Aorta (tissue), 5 donors: ENCODE data around the gene QPRT. TPM values are rescaled to one million over a fixed set of nuclear protein-coding genes. Genes with fewer than 3 reads are reported as not detected.
A peak's percentile ranks its signal among the peaks of the same experiment; 100 is the strongest.
"Not testable (repeated sequence)": the region's sequence is repeated elsewhere in the genome, so short reads cannot be mapped to it uniquely, and the experiment has no call there.

Experiments used
- ATAC-seq: fragments of 200-7000 bp; cut with Tn5 transposase; one replicate; pipeline ENCODE4 v1.9.1; 2022; ENCODE audit warnings: moderate library complexity; ENCODE audit not compliant: low FRiP score
- DNase-seq, 2 donors: peaks; one replicate each; pipeline ENCODE4 v3.0.0-alpha.2; 2020
- H3K27ac ChIP-seq, 2 donors: one replicate each; pipeline ENCODE4 v1.5.1; 2013; ENCODE audit warnings: low read length in 2 of 2, mild to moderate bottlenecking in 2 of 2, moderate library complexity in 2 of 2, control low read depth in 1 of 2, inconsistent platforms in 1 of 2, low read depth in 1 of 2
- H3K27me3 ChIP-seq, 2 donors: one replicate each; pipeline ENCODE4 v1.6.1; 2013; ENCODE audit warnings: control low read depth in 1 of 2, low read length in 1 of 2, mild to moderate bottlenecking in 1 of 2, moderate library complexity in 1 of 2; ENCODE audit not compliant: insufficient read depth in 2 of 2, control insufficient read depth in 1 of 2
- H3K36me3 ChIP-seq, 2 donors: one replicate each; pipeline ENCODE4 v1.6.1; 2013; ENCODE audit warnings: control low read depth in 1 of 2, low read length in 1 of 2, mild to moderate bottlenecking in 1 of 2; ENCODE audit not compliant: insufficient read depth in 2 of 2, control insufficient read depth in 1 of 2
- H3K4me1 ChIP-seq, 2 donors: one replicate each; pipeline ENCODE4 v1.6.1; 2013; ENCODE audit warnings: low read length in 2 of 2, control low read depth in 1 of 2, mild to moderate bottlenecking in 1 of 2, moderate library complexity in 1 of 2; ENCODE audit not compliant: insufficient read depth in 2 of 2, control insufficient read depth in 1 of 2
- H3K4me3 ChIP-seq, 2 donors: one replicate each; pipeline ENCODE4 v1.5.1; 2013; ENCODE audit warnings: low read length in 2 of 2, control low read depth in 1 of 2, mild to moderate bottlenecking in 1 of 2
- H3K9me3 ChIP-seq: one replicate; pipeline ENCODE4 v1.6.1; 2013; ENCODE audit warnings: mild to moderate bottlenecking, low read length; ENCODE audit not compliant: control insufficient read depth
- WGBS, 2 donors: extraction: QIAGEN DNeasy Blood & Tissue Kit; methylation state at CpG; one replicate each; pipeline ENCODE4 v1.1.7; 2013; 5-methylcytosine and 5-hydroxymethylcytosine counted together
- intact Hi-C, 2 donors: fragments of 100-400 bp; cut with DNase I; formaldehyde crosslinking; loops; one replicate each; pipeline versions ENCODE4 v1.14.2 to v1.15.0; 2022
- polyA plus RNA-seq, 2 donors: library from polyadenylated mRNA; stranded (reverse); fragments of 200-250 nt; gene quantifications; one replicate each; pipeline ENCODE4 v1.2.3, GENCODE V29; 2013
- total RNA-seq, 2 donors: library from RNA; stranded (reverse); fragmentation: NEBNext Ultra II Directional; extraction: Animal tissue kit (Norgen Biotek cat#: 25700); gene quantifications; one replicate each; pipeline ENCODE4 v1.2.1, GENCODE V29; 2021
- donor health status: healthy with polysubstance abuse.
- donor health status: Bipolar disorder and iron deficiency.
- donor health status: DM: no; HTN: no; CAD: no.
- donor health status: DM: no; HTN: no; CAD: no.
- donor health status: DM: yes; HTN: yes; CAD: no.

QPRT gene
- total and polyA plus RNA-seq, 4 donors, result 0.61 to 6.1 (median 3.0) TPM

DNA sequence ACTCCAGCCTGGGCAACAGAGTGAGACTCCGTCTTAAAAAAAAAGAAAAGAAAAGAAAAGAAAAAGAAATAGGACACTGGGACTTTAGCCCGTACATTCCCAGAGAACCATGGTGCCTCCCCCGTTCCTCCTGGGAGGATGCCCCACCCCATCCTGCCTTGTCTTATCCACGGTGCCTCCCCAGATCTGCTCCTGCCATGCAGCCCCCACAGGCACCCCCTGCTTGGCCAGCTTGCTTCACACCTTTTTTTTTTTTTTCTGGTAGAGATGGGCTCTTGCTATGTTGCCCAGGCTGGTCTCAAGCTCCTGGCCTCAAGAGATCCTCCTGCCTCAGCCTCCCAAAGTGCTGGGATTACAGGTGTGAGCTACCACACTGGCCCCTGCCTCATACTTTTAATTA lies 67.5 kb downstream of the QPRT start:
- not testable (repeated sequence) for ATAC-seq, H3K27me3 ChIP-seq, H3K9me3 ChIP-seq, H3K4me1 ChIP-seq, H3K4me3 ChIP-seq, H3K27ac ChIP-seq, H3K36me3 ChIP-seq
- DNase-seq, result peak in 1 of 2 donors; percentile 39
- 68 to 76% methylated on average over 4 of the region's 4 CpGs for WGBS, 2 donors
- intact Hi-C loops, result loop anchor here in 1 of 2 donors (5.0 kb wide), 1 partner anchor 261 kb away; no protein-coding TSS in a partner anchor

Other genes starting within 250 kb of the QPRT start
- 10 to 100 TPM in 1 of 2 donors, 1 to 10 TPM in 1; 4.2 to 10.2 TPM for gene BOLA2, start 224.8 kb upstream of the QPRT start, total RNA-seq
- 10 to 100 TPM; 12.4 to 19.3 TPM for gene BOLA2, start 224.8 kb upstream of the QPRT start, polyA plus RNA-seq
- gene SLX1B, start 224.6 kb upstream of the QPRT start, total RNA-seq, result 10 to 100 TPM; 12.5 to 14.7 TPM
- gene SLX1B, start 224.6 kb upstream of the QPRT start, polyA plus RNA-seq, result 10 to 100 TPM in 1 of 2 donors, 1 to 10 TPM in 1; 9.5 to 11.8 TPM
- gene SULT1A4, start 219.3 kb upstream of the QPRT start, total RNA-seq, result 1 to 10 TPM; 4.8 to 8.2 TPM
- gene SULT1A4, start 219.3 kb upstream of the QPRT start, polyA plus RNA-seq, result 10 to 100 TPM in 1 of 2 donors, 1 to 10 TPM in 1; 9.5 to 86.1 TPM
- 10 to 100 TPM; 64.9 to 79.9 TPM for gene NPIPB12, start 172.8 kb upstream of the QPRT start, total RNA-seq
- gene NPIPB12, start 172.8 kb upstream of the QPRT start, polyA plus RNA-seq, result 100 to 1,000 TPM in 1 of 2 donors, 10 to 100 TPM in 1; 13.0 to 177 TPM
- gene SPN, start 15.9 kb upstream of the QPRT start, total RNA-seq, result 1 to 10 TPM; 2.5 to 5.2 TPM
- under 1 TPM in 1 of 2 donors, not detected in 1; 0.88 TPM for gene SPN, start 15.9 kb upstream of the QPRT start, polyA plus RNA-seq
- gene C16orf54, start 66.8 kb downstream of the QPRT start, total RNA-seq, result 1 to 10 TPM; 2.6 to 3.1 TPM
- gene C16orf54, start 66.8 kb downstream of the QPRT start, polyA plus RNA-seq, result 1 to 10 TPM in 1 of 2 donors, under 1 TPM in 1; 0.28 to 1.1 TPM
- gene ZG16, start 99.1 kb downstream of the QPRT start, total RNA-seq, result under 1 TPM in 1 of 2 donors, not detected in 1; 0.12 TPM
- 10 to 100 TPM in 1 of 2 donors, 1 to 10 TPM in 1; 4.3 to 23.9 TPM for gene ZG16, start 99.1 kb downstream of the QPRT start, polyA plus RNA-seq
- gene KIF22, start 111.6 kb downstream of the QPRT start, total RNA-seq, result 10 to 100 TPM in 1 of 2 donors, 1 to 10 TPM in 1; 7.4 to 13.0 TPM
- gene KIF22, start 111.6 kb downstream of the QPRT start, polyA plus RNA-seq, result 10 to 100 TPM; 10.6 to 41.4 TPM
- 100 to 1,000 TPM; 109 to 127 TPM for gene MAZ, start 127.3 kb downstream of the QPRT start, total RNA-seq
- 100 to 1,000 TPM; 112 to 121 TPM for gene MAZ, start 127.3 kb downstream of the QPRT start, polyA plus RNA-seq
- gene PRRT2, start 133.0 kb downstream of the QPRT start, total RNA-seq, result 10 to 100 TPM; 10.9 to 30.6 TPM
- gene PRRT2, start 133.0 kb downstream of the QPRT start, polyA plus RNA-seq, result 10 to 100 TPM in 1 of 2 donors, 1 to 10 TPM in 1; 5.3 to 36.6 TPM
- 10 to 100 TPM; 14.9 to 29.7 TPM for gene PAGR1, start 137.0 kb downstream of the QPRT start, total RNA-seq
- gene PAGR1, start 137.0 kb downstream of the QPRT start, polyA plus RNA-seq, result 10 to 100 TPM; 24.2 to 85.3 TPM
- 100 to 1,000 TPM; 138 to 184 TPM for gene MVP, start 141.3 kb downstream of the QPRT start, total RNA-seq
- 100 to 1,000 TPM in 1 of 2 donors, 10 to 100 TPM in 1; 76.8 to 186 TPM for gene MVP, start 141.3 kb downstream of the QPRT start, polyA plus RNA-seq
- gene CDIPT, start 184.0 kb downstream of the QPRT start, total RNA-seq, result 10 to 100 TPM; 63.6 to 81.1 TPM
- gene CDIPT, start 184.0 kb downstream of the QPRT start, polyA plus RNA-seq, result 10 to 100 TPM; 60.9 to 98.0 TPM
- 1 to 10 TPM in 1 of 2 donors, under 1 TPM in 1; 0.71 to 1.4 TPM for gene SEZ6L2, start 220.4 kb downstream of the QPRT start, total RNA-seq
- gene SEZ6L2, start 220.4 kb downstream of the QPRT start, polyA plus RNA-seq, result under 1 TPM; 0.56 to 0.63 TPM
- under 1 TPM; 0.39 to 0.48 TPM for gene ASPHD1, start 221.3 kb downstream of the QPRT start, total RNA-seq
- under 1 TPM in 1 of 2 donors, not detected in 1; 0.46 TPM for gene ASPHD1, start 221.3 kb downstream of the QPRT start, polyA plus RNA-seq
- gene KCTD13, start 247.0 kb downstream of the QPRT start, total RNA-seq, result 10 to 100 TPM; 25.0 to 31.4 TPM
- gene KCTD13, start 247.0 kb downstream of the QPRT start, polyA plus RNA-seq, result 10 to 100 TPM in 1 of 2 donors, 1 to 10 TPM in 1; 5.3 to 20.8 TPM